AG10803 (cell line): ENCODE measurements around the gene ARSK.

Experiments
- DNase-seq: peaks from one replicate; pipeline ENCODE4 v3.0.0; 2010; ENCODE audit warnings: low read depth
- H3K4me3 ChIP-seq: 2 replicates; pipeline ENCODE4 v1.5.1; 2011; ENCODE audit warnings: mild to moderate bottlenecking, low read length, control low read depth
- CTCF ChIP-seq: conservative IDR thresholded peaks from 2 replicates; pipeline ENCODE4 v1.5.1; 2011; ENCODE audit warnings: mild to moderate bottlenecking, low read length, control low read depth, inconsistent platforms

ARSK gene

GRCh38 chr5:95554647-95555548 is at the start of gene ARSK, which contains the start of gene SKIC3:
ARSK (plus strand) TSS chr5:95555101; CDS start chr5:95555279, 178 bp downstream.
SKIC3 (minus strand) TSS chr5:95554977; CDS start chr5:95547150, 7,827 bp downstream.
- DNase-seq, result peak; percentile 100
- peak within 1 kb of the TSS; percentile 88 for H3K4me3 ChIP-seq
- peak; percentile 59 for TF ChIP-seq CTCF

- no peak for DNase-seq
- TF ChIP-seq CTCF, result no peak
- H3K4me3 ChIP-seq, result no peak overlapping the region
Observed at GRCh38 chr5:95508550-95508949, 46.4 kb upstream of the ARSK start.

GRCh38 chr5:95511606-95512005 is 43.3 kb upstream of the ARSK start:
- TF ChIP-seq CTCF, result no peak
- no peak overlapping the region for H3K4me3 ChIP-seq
- no peak for DNase-seq

- TF ChIP-seq CTCF, result no peak
- DNase-seq, result no peak
Observed at GRCh38 chr5:95518417-95518816, 36.5 kb upstream of the ARSK start.

GRCh38 chr5:95519151-95519550 is 35.8 kb upstream of the ARSK start:
- DNase-seq, result no peak
- TF ChIP-seq CTCF, result no peak
- H3K4me3 ChIP-seq, result no peak overlapping the region

More at GRCh38 chr5:95518417-95518816, 36.5 kb upstream of the ARSK start:
- no peak overlapping the region for H3K4me3 ChIP-seq

- DNase-seq, result no peak
- no peak overlapping the region for H3K4me3 ChIP-seq
- TF ChIP-seq CTCF, result no peak
Observed at GRCh38 chr5:95519681-95520080, 35.2 kb upstream of the ARSK start.

GRCh38 chr5:95520206-95520605 is 34.7 kb upstream of the ARSK start:
- TF ChIP-seq CTCF, result no peak
- no peak for DNase-seq
- no peak overlapping the region for H3K4me3 ChIP-seq
